OCI-LY1 (cell line): ENCODE measurements around the gene GALNT10.

Experiments
- EZH2 ChIP-seq: fragments of 200-600 bp; sonication (generic), shearing (Covaris generic); IDR thresholded peaks from 2 replicates; pipeline ENCODE4 v1.8.0; 2017; ENCODE audit warnings: borderline replicate concordance, mixed run types, mild to moderate bottlenecking, antibody characterized with exemption, low read length, moderate library complexity, mixed read lengths
- TF ChIP-seq, protein P1 (sequence below): fragments of 200-600 bp; sonication (generic), shearing (Covaris generic); IDR thresholded peaks from 2 replicates; pipeline ENCODE4 v1.5.1; 2017; ENCODE audit warnings: mild to moderate bottlenecking, antibody characterized with exemption, low read length, moderate library complexity, mixed read lengths

DNA sequence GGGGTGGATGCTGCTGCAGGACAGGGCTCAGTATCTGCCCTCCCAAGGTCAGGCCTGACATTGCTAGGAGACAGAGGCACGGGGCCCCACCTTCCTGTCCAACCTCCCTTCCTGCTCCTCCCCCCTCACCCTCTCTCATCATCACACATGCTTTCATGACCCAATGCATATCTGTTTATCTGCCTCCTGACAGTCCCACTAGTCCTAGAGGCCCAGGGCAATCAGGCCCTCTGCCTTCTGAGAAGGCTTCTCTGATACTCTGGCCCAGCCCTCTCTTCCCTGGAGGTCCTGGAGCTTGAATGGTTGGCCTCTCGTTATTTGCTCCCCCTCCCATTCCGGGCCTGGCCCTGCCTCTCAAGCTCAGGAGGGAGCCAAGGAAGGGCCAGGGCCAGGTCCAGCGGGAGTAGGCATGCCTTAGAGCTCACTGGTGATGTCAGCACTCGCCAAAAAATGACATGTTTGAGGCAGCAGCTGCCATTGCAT, 164.6 kb downstream of the GALNT10 start:
- TF ChIP-seq, protein P1, sequence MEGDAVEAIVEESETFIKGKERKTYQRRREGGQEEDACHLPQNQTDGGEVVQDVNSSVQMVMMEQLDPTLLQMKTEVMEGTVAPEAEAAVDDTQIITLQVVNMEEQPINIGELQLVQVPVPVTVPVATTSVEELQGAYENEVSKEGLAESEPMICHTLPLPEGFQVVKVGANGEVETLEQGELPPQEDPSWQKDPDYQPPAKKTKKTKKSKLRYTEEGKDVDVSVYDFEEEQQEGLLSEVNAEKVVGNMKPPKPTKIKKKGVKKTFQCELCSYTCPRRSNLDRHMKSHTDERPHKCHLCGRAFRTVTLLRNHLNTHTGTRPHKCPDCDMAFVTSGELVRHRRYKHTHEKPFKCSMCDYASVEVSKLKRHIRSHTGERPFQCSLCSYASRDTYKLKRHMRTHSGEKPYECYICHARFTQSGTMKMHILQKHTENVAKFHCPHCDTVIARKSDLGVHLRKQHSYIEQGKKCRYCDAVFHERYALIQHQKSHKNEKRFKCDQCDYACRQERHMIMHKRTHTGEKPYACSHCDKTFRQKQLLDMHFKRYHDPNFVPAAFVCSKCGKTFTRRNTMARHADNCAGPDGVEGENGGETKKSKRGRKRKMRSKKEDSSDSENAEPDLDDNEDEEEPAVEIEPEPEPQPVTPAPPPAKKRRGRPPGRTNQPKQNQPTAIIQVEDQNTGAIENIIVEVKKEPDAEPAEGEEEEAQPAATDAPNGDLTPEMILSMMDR = no peak
- TF ChIP-seq EZH2 = no peak
